LNCaP clone FGC (cell line): ENCODE results near the gene BICC1.

Experiments used
- DNase-seq: peaks from one replicate; pipeline ENCODE4 v3.0.0-alpha.2; 2011; ENCODE audit warnings: low read depth
- H3K4me3 ChIP-seq: 2 replicates; pipeline ENCODE4 v1.5.1; 2011; ENCODE audit warnings: mild to moderate bottlenecking, low read depth, low read length, control low read depth
- TF ChIP-seq, protein P1 (sequence below): IDR thresholded peaks from 2 replicates; pipeline ENCODE4 v1.5.1; 2012; ENCODE audit warnings: mild to moderate bottlenecking; ENCODE audit not compliant: control insufficient read depth, insufficient read depth; ENCODE audit errors: extremely low read depth

BICC1 gene

GRCh38 chr10:58742141-58742540 lies 229.5 kb downstream of the BICC1 start:
- DNase-seq = no peak
- no peak overlapping the region for H3K4me3 ChIP-seq

DNA sequence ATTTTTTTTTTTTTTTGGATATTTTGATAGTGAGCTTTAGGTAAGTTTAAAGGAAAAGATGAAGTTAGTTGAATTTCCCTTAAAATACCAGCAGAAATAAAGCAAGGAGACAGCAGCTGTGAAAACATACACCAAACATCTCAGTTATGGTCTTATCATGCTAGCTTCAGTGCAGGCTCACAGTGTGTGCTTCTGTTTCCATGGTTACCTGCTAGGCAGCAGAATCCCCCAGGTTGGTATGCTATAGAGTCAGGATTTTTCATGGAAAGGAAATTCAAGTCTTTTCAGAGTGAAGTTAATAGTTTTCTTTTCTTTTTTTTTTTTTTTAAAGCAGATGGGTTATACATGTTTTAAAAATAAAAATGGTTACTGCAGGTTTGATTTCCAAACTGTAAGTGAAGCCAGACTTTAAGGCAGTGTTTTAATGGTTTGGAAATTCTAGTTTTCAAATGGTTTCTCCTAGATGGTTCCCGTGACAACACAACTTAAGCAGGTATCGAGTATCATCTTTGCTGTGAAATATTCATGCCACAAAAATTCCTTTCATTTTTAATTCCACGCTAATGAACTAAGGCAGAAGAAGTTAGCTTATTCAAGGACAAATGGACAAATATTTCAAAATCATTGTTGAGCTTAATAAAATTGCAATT lies 230.9 kb downstream of the BICC1 start:
- no peak for DNase-seq
- TF ChIP-seq, protein P1, sequence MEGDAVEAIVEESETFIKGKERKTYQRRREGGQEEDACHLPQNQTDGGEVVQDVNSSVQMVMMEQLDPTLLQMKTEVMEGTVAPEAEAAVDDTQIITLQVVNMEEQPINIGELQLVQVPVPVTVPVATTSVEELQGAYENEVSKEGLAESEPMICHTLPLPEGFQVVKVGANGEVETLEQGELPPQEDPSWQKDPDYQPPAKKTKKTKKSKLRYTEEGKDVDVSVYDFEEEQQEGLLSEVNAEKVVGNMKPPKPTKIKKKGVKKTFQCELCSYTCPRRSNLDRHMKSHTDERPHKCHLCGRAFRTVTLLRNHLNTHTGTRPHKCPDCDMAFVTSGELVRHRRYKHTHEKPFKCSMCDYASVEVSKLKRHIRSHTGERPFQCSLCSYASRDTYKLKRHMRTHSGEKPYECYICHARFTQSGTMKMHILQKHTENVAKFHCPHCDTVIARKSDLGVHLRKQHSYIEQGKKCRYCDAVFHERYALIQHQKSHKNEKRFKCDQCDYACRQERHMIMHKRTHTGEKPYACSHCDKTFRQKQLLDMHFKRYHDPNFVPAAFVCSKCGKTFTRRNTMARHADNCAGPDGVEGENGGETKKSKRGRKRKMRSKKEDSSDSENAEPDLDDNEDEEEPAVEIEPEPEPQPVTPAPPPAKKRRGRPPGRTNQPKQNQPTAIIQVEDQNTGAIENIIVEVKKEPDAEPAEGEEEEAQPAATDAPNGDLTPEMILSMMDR = no peak
- no peak overlapping the region for H3K4me3 ChIP-seq

More at GRCh38 chr10:58742141-58742540, 229.5 kb downstream of the BICC1 start:
- TF ChIP-seq, protein P1 = no peak

DNA sequence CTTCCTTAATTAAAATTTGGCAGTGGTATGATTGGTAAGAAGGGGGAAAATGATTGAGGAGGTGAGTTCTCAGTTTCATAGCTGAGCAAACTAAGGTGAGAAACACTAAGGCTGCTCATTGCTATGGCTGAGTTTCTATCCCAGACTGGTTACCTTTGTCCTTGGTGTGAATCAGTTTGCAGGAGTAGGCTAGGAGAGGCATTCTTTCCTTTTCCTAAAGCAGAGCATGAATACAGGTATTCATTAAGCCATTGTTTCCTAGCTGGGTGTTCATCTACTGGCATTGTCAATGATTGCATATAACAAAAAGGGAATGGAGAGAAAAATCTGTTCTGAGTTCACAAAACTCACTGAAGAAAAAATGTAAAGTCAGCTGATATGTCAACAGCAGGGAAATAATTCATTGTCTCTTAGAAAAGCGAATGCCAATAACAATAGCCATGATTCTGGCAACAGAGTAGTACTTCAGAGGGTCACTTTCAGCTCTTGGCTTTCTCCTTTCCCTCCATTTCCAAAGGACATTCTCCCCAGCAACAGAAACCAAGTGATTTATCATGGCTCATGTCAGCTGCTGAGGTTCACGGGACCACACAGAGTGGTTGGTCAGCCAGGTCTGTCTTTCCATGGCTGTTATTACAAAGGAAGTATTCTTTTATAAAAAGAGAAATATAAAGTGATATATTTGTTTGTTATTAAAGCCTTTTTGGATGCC lies 234.0 kb downstream of the BICC1 start:
- TF ChIP-seq, protein P1 = no peak
- no peak overlapping the region for H3K4me3 ChIP-seq
- DNase-seq = no peak

GRCh38 chr10:58747687-58748086 lies 235.0 kb downstream of the BICC1 start:
- peak; percentile 83 for DNase-seq
- TF ChIP-seq, protein P1 = no peak
- H3K4me3 ChIP-seq = no peak overlapping the region

DNA sequence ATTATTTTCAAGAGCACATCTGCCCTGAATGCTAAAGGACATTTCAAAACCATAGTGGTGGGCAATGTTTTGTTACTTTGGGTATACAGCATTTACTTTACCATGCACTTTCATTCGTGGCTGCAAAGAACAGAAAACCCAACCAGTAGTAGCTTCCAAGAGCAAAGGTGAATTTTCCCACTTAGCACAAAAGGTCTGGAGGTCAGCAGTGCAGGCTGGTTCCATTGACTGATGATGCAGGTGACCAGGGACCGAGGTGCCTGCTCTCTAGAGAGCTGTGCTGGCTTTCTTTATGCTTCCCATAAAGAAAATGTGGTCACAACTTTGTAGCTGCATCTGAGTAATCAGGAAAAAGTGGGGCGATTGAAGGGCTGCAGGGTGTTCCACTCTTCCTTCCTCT lies 240.0 kb downstream of the BICC1 start:
- H3K4me3 ChIP-seq = no peak overlapping the region
- TF ChIP-seq, protein P1 = no peak
- no peak for DNase-seq

- TF ChIP-seq, protein P1 = no peak
- no peak for DNase-seq
- H3K4me3 ChIP-seq = no peak overlapping the region
Measured at GRCh38 chr10:58753425-58753824, 240.8 kb downstream of the BICC1 start.
